ENCODE data around the gene HOXA11. TPM values are rescaled to one million over a fixed set of nuclear protein-coding genes. Genes with fewer than 3 reads are reported as not detected.

Gene HOXA11
- total and polyA plus RNA-seq, 10 of the 15 experiments (the other 5 are each of a cell fraction or from before 2014, with no cell fraction given): not detected

DNA sequence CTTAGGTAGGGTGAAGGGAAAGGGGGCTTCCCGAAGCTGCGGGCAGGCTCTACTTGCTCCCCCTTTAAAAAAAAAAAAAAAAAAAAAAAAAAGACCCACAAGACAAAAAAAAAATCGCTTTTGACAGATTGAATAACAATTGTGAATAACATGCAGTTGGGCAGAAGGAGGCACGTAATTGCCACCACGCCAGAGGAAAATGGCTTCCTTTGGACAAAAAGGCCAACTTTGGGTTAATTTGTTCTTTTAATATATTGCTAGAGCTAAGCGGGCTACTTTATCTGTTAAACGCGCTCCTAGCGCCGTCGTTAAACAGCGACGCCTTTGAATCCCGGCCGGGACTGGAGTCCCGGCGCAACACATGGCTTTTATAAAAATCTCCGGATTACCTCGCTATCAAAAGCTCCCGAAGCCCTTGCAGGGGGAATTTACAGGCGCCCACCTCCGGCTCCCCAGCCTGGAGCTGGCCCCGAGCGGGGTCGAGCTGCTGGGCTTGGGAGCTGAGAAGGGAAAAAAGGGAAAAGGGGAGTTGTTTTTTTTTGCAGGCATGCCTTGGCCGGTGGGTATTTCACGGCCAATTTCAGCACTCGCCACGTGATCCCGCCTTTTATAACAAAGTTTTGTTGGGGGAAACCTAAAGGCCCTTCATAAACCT, 1.2 kb downstream of the HOXA11 start:
- POLR2A ChIA-PET: no interaction called here
- no TSS peak for BruUV-seq (replicated peaks)
- intact Hi-C loops (cut with micrococcal nuclease; ENCODE audit: unreplicated experiment) (no loop called here), in situ Hi-C loops (cut with MboI) (no loop called here)
- no peaks in the 10 kb centered on the region for H3K36me3 ChIP-seq (ENCODE audit: control insufficient read depth in 2 of 2, insufficient read depth in 2 of 2, low read length in 1 of 2)
- WGBS (ENCODE audit: insufficient coverage, insufficient replicate concordance, low lambda C conversion rate, missing lambda C conversion rate): 33% methylated on average over 30 of the region's 30 CpGs
- SMC1A ChIA-PET (ENCODE audit: uncharacterized antibody, unreplicated experiment): no interaction called here
- ATAC-seq (no peak), FAIRE-seq (no peak), DNase-seq (ENCODE audit: low read depth, low spot score) (no peak)
- H3K4me1 ChIP-seq (ENCODE audit: control insufficient read depth, insufficient read depth, low read length): no peaks in the 10 kb centered on the region
- no peak overlapping the region for H3K27ac ChIP-seq (ENCODE audit: control insufficient read depth, insufficient read depth)
- H4K20me1 ChIP-seq (ENCODE audit: control insufficient read depth, insufficient read depth): no peaks in the 10 kb centered on the region
- CTCF ChIA-PET: no interaction called here
- H3K9ac ChIP-seq (ENCODE audit: control insufficient read depth, insufficient read depth, low read length): no peak overlapping the region
- H3K27me3 ChIP-seq (replicated peaks in 1 of 2; ENCODE audit: control insufficient read depth in 2 of 2, insufficient read depth in 2 of 2, low read length in 1 of 2): peaks cover 33 to 45% of the 10 kb centered on the region in 2 experiments
- RAD21 ChIA-PET (ENCODE audit: unreplicated experiment): interaction anchor here (0.7 to 1.4 kb wide), 2 partner anchors 12 to 1820 kb away, joined by 3 to 4 read pairs; no protein-coding TSS in a partner anchor
- H3K4me2 ChIP-seq (ENCODE audit: control insufficient read depth, insufficient read depth): peak overlapping the region; percentile 22; the same call in 1 of the 2 replicates
- no peak overlapping the region; the same call in 1 of the 2 replicates for H2AFZ ChIP-seq (ENCODE audit: control insufficient read depth, low read depth, low read length)
- TF ChIP-seq SMC3 (IDR thresholded peaks at IDR 0.05; ENCODE audit: borderline replicate concordance, low read length) (no peak), SIN3A (IDR thresholded peaks at IDR 0.05; ENCODE audit: low read depth, low read length) (no peak)
- H3K4me3 ChIP-seq: no peak overlapping the region
- H3K9me3 ChIP-seq (replicated peaks; ENCODE audit: control insufficient read depth, insufficient read depth, low read length): no peaks in the 10 kb centered on the region; the same call in 2 of the 3 replicates
- no peaks in the 10 kb centered on the region for H3K79me2 ChIP-seq (ENCODE audit: control insufficient read depth, insufficient read depth, low read length)

GRCh38 chr7:27182861-27183681, 2.0 kb downstream of the HOXA11 start:
- Histone ChIP-seq H3K27me3 (replicated peaks in 1 of 2; ENCODE audit: control insufficient read depth in 2 of 2, insufficient read depth in 2 of 2, low read length in 1 of 2) (peaks cover 30 to 42% of the 10 kb centered on the region in 2 experiments), H2AFZ (ENCODE audit: control insufficient read depth, low read depth, low read length) (no peak overlapping the region), H3K27ac (ENCODE audit: control insufficient read depth, insufficient read depth) (no peak overlapping the region), H4K20me1 (ENCODE audit: control insufficient read depth, insufficient read depth) (no peaks in the 10 kb centered on the region), H3K4me3 (no peak overlapping the region), H3K4me1 (ENCODE audit: control insufficient read depth, insufficient read depth, low read length) (no peaks in the 10 kb centered on the region), H3K9ac (ENCODE audit: control insufficient read depth, insufficient read depth, low read length) (no peak overlapping the region), H3K4me2 (ENCODE audit: control insufficient read depth, insufficient read depth) (no peak overlapping the region), H3K36me3 (ENCODE audit: control insufficient read depth in 2 of 2, insufficient read depth in 2 of 2, low read length in 1 of 2) (no peaks in the 10 kb centered on the region), H3K9me3 (replicated peaks; ENCODE audit: control insufficient read depth, insufficient read depth, low read length) (no peaks in the 10 kb centered on the region; the same call in 2 of the 3 replicates), H3K79me2 (ENCODE audit: control insufficient read depth, insufficient read depth, low read length) (no peaks in the 10 kb centered on the region)
- ChIA-PET CTCF (no interaction called here), POLR2A (no interaction called here), RAD21 (ENCODE audit: unreplicated experiment) (no interaction called here), SMC1A (ENCODE audit: uncharacterized antibody, unreplicated experiment) (no interaction called here)
- no peak for ATAC-seq
- 43% methylated on average over 38 of the region's 39 CpGs for WGBS (ENCODE audit: insufficient coverage, insufficient replicate concordance, low lambda C conversion rate, missing lambda C conversion rate)
- no peak for DNase-seq (ENCODE audit: low read depth, low spot score)
- intact Hi-C loops (cut with micrococcal nuclease; ENCODE audit: unreplicated experiment): no loop called here
- BruUV-seq (replicated peaks): no TSS peak
- in situ Hi-C loops (cut with MboI): no loop called here
- no peak for FAIRE-seq
- TF ChIP-seq NBN (IDR thresholded peaks at IDR 0.05) (no peak), STAT1 (conservative IDR thresholded peaks at IDR 0.05) (no peak), ATF3 (IDR thresholded peaks at IDR 0.05; ENCODE audit: borderline replicate concordance, extremely low read depth, low read depth, low read length) (no peak), JUND (IDR thresholded peaks at IDR 0.05; ENCODE audit: low read depth, low read length) (no peak), IKZF1 (conservative IDR thresholded peaks at IDR 0.05) (no peak), RB1 (IDR thresholded peaks at IDR 0.05; ENCODE audit: borderline replicate concordance) (no peak), PBX3 (IDR thresholded peaks at IDR 0.05; ENCODE audit: insufficient replicate concordance, low read depth, low read length) (no peak)
- TF ChIP-seq, protein P1, sequence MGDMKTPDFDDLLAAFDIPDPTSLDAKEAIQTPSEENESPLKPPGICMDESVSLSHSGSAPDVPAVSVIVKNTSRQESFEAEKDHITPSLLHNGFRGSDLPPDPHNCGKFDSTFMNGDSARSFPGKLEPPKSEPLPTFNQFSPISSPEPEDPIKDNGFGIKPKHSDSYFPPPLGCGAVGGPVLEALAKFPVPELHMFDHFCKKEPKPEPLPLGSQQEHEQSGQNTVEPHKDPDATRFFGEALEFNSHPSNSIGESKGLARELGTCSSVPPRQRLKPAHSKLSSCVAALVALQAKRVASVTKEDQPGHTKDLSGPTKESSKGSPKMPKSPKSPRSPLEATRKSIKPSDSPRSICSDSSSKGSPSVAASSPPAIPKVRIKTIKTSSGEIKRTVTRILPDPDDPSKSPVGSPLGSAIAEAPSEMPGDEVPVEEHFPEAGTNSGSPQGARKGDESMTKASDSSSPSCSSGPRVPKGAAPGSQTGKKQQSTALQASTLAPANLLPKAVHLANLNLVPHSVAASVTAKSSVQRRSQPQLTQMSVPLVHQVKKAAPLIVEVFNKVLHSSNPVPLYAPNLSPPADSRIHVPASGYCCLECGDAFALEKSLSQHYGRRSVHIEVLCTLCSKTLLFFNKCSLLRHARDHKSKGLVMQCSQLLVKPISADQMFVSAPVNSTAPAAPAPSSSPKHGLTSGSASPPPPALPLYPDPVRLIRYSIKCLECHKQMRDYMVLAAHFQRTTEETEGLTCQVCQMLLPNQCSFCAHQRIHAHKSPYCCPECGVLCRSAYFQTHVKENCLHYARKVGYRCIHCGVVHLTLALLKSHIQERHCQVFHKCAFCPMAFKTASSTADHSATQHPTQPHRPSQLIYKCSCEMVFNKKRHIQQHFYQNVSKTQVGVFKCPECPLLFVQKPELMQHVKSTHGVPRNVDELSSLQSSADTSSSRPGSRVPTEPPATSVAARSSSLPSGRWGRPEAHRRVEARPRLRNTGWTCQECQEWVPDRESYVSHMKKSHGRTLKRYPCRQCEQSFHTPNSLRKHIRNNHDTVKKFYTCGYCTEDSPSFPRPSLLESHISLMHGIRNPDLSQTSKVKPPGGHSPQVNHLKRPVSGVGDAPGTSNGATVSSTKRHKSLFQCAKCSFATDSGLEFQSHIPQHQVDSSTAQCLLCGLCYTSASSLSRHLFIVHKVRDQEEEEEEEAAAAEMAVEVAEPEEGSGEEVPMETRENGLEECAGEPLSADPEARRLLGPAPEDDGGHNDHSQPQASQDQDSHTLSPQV (IDR thresholded peaks at IDR 0.05): no peak
